ENCODE measurements around the gene EDIL3.

GRCh38 chr5:83983852-83984251 is 400.8 kb downstream of the EDIL3 start:
- TF ChIP-seq EP300 (IDR thresholded peaks at IDR 0.05): no peak
- no peak for TF ChIP-seq CTCF (IDR thresholded peaks at IDR 0.05)
- TF ChIP-seq POLR2A (IDR thresholded peaks at IDR 0.05): no peak

Measured in sigmoid colon (tissue), 4 donors.